Epithelial cell of esophagus (primary cell): ENCODE results near the gene GRK3.

ENCODE experiments used
- DNase-seq: peaks from one replicate; pipeline ENCODE4 v3.0.0; 2010; ENCODE audit warnings: low read depth
- H3K4me3 ChIP-seq: 2 replicates; pipeline ENCODE4 v1.5.1; 2011; ENCODE audit warnings: mild to moderate bottlenecking, low read length, control low read depth
- TF ChIP-seq, protein P1 (sequence below): IDR thresholded peaks from 2 replicates; pipeline ENCODE4 v1.5.1; 2011; ENCODE audit warnings: low read depth, mild to moderate bottlenecking, low read length, control low read depth, inconsistent platforms; ENCODE audit not compliant: insufficient read depth; ENCODE audit errors: missing control alignments

Gene GRK3

GRCh38 chr22:25750569-25751173, 186.2 kb downstream of the GRK3 start:
- H3K4me3 ChIP-seq = no peak overlapping the region
- TF ChIP-seq, protein P1, sequence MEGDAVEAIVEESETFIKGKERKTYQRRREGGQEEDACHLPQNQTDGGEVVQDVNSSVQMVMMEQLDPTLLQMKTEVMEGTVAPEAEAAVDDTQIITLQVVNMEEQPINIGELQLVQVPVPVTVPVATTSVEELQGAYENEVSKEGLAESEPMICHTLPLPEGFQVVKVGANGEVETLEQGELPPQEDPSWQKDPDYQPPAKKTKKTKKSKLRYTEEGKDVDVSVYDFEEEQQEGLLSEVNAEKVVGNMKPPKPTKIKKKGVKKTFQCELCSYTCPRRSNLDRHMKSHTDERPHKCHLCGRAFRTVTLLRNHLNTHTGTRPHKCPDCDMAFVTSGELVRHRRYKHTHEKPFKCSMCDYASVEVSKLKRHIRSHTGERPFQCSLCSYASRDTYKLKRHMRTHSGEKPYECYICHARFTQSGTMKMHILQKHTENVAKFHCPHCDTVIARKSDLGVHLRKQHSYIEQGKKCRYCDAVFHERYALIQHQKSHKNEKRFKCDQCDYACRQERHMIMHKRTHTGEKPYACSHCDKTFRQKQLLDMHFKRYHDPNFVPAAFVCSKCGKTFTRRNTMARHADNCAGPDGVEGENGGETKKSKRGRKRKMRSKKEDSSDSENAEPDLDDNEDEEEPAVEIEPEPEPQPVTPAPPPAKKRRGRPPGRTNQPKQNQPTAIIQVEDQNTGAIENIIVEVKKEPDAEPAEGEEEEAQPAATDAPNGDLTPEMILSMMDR = no peak
- no peak for DNase-seq

DNA sequence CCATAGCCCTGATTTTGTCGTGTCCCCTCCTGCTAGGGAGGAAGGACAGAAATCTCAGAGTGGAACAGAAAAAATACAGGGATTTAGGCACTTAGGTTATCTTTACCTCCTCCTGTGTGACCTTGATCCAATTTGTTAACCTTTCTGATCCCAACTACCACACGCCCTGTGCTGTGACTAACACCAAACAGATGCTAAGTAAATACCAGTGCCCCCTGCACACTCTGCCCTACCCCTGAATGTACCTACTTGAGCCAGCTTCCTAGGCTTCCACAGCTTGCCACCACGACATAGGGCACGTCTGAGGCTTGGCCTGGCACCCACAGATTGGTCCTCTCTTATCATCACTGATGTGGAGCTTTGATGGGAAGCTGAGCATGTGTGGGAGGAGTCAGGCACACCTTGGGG, 186.7 kb downstream of the GRK3 start:
- TF ChIP-seq, protein P1 = no peak
- no peak for DNase-seq

GRCh38 chr22:25752615-25753214, 188.2 kb downstream of the GRK3 start:
- TF ChIP-seq, protein P1 = no peak
- DNase-seq = no peak
- no peak overlapping the region for H3K4me3 ChIP-seq

More for the DNA sequence above, 186.7 kb downstream of the GRK3 start:
- no peak overlapping the region for H3K4me3 ChIP-seq

DNA sequence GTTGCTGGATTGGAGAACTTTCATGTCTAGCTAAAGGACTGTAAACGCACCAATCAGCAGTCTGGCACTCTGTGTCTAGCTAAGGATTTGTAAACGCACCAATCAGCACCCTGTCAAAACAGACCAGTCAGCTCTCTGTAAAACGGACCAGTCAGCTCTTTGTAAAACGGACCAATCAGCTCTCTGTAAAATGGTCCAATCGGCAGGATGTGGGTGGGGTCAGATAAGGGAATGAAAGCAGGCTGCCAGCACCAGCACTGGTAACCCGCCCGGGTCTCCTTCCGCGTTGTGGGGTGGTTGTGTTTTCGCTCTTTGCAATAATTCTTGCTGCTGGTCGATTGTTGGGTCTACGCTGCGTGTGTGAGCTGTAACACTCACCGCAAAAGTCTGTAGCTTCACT, 188.8 kb downstream of the GRK3 start:
- DNase-seq = no peak
- TF ChIP-seq, protein P1 = no peak

DNA sequence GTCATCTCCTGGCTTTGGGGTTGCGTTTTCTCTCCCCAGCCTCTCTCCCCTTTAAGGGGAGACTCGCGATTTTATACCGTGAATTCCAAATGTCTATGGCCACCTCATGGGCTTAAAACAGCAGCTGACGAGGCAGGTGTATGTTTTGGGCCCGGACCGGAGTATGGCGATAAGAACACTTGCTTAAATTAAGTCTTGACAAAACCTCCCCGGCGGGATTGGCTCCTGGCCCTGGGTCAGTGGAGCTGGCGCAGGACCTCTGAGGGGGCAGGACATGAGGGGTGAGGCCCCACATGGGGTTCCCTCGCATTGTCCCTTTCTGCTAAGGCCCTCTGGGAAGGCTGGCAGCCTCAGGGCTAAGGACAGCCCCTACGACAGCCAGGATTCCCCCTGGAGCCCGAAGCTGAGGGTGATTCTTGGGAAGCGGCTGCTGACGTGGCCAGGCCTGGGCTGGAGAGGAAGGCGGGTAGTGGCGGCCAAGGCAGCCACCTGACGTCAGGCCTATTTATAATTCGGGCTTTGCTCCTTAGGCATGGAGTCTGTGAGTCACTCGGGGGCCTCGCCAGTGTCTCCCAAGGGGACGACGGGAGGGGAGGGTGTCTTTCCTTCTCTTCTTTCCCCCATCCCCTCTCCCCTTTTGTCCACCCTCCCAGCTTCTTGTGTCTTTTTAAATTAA, 190.2 kb downstream of the GRK3 start:
- TF ChIP-seq, protein P1 = no peak
- H3K4me3 ChIP-seq = no peak overlapping the region
- no peak for DNase-seq

More for the DNA sequence above, 188.8 kb downstream of the GRK3 start:
- no peak overlapping the region for H3K4me3 ChIP-seq

DNA sequence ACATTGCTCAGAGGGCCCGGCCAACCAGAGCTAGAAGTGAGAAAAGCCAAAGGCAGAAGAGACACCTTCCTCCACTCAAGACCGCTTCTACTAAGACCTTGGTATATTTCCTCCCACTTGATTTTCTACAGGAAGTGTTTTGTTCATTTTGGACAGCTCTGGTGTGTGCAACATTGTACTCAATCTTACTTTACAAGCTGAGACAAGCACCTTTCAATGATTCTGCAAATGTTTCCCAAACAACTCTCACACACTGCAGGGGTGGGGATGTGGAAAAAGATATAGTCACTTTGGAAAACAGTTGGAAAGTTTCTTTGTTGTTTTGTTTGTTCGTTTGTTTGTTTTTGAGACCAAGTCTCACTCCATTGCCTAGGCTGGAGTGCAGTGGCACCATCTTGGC, 193.2 kb downstream of the GRK3 start:
- no peak overlapping the region for H3K4me3 ChIP-seq
- TF ChIP-seq, protein P1 = no peak
- peak; percentile 87 for DNase-seq

GRCh38 chr22:25758316-25758715, 193.8 kb downstream of the GRK3 start:
- no peak overlapping the region for H3K4me3 ChIP-seq
- DNase-seq = peak; percentile 75
- TF ChIP-seq, protein P1 = no peak
